Sigmoid colon (tissue), 7 donors: ENCODE results near the gene CXorf58. TPM values are rescaled to one million over a fixed set of nuclear protein-coding genes. Genes with fewer than 3 reads are reported as not detected.

Experiments
- DNase-seq: peaks from one replicate; pipeline ENCODE4 v3.0.0-alpha.2; 2019
- H3K27ac ChIP-seq, 4 donors: fragments of 200-600 bp; sonication (generic); one replicate each; pipeline ENCODE4 v1.5.1; 2016 to 2019; ENCODE audit warnings: mild to moderate bottlenecking in 1 of 4
- H3K27me3 ChIP-seq, 3 donors: fragments of 200-600 bp; sonication (generic); one replicate each; pipeline ENCODE4 v1.5.1; 2019; ENCODE audit warnings: mild to moderate bottlenecking in 1 of 3
- H3K36me3 ChIP-seq, 4 donors: fragments of 200-600 bp; sonication (generic); one replicate each; pipeline ENCODE4 v1.5.1; 2016 to 2019
- H3K4me1 ChIP-seq, 4 donors: fragments of 200-600 bp; sonication (generic); one replicate each; pipeline ENCODE4 v1.5.1; 2017 to 2019
- H3K4me3 ChIP-seq, 4 donors: fragments of 200-600 bp; sonication (generic); one replicate each; pipeline ENCODE4 v1.5.1; 2017 to 2019; ENCODE audit warnings: mild to moderate bottlenecking in 2 of 4, moderate library complexity in 1 of 4
- H3K9me3 ChIP-seq, 4 donors: fragments of 200-600 bp in 3 of 4; sonication (generic) in 3 of 4; one replicate each; pipeline versions ENCODE4 v1.5.1 to v1.6.1; 2013 to 2019
- EP300 ChIP-seq, 4 donors: sonication (generic); formaldehyde crosslinking; IDR thresholded peaks; one replicate each; pipeline ENCODE4 v1.6.1; 2017; ENCODE audit warnings: antibody characterized with exemption in 4 of 4
- POLR2A ChIP-seq, 2 donors: fragments of 450-650 bp; IDR thresholded peaks; one replicate each; pipeline ENCODE4 v1.6.1; 2016; ENCODE audit warnings: antibody characterized with exemption in 2 of 2, mild to moderate bottlenecking in 2 of 2, moderate library complexity in 2 of 2
- POLR2AphosphoS5 ChIP-seq, 4 donors: sonication (generic); formaldehyde crosslinking; IDR thresholded peaks; one replicate each; pipeline ENCODE4 v1.6.1; 2017; ENCODE audit warnings: antibody characterized with exemption in 4 of 4
- WGBS, 2 donors: extraction: QIAGEN DNeasy Blood & Tissue Kit; methylation state at CpG; one replicate each; pipeline ENCODE4 v1.1.7; 2013; 5-methylcytosine and 5-hydroxymethylcytosine counted together
- intact Hi-C: fragments of 100-400 bp; cut with DNase I; formaldehyde crosslinking; loops from one replicate; pipeline ENCODE4 v1.15.1; 2023
- polyA plus RNA-seq, 3 donors: library from polyadenylated mRNA; stranded (reverse); fragments of 200-250 nt; gene quantifications; one replicate each; pipeline ENCODE4 v1.2.3, GENCODE V29; 2013
- total RNA-seq, 4 donors: library from RNA; depleted of rRNA; stranded (reverse); fragments of >200 nt; gene quantifications; one replicate each; pipeline ENCODE4 v1.1.0, GENCODE V29; 2016
- TF ChIP-seq, protein P1 (sequence below), 4 experiments: fragments of 450-650 bp in 3 of 4; fragments of 200-600 bp in 1 of 4; IDR thresholded peaks; one replicate each; pipeline ENCODE4 v1.5.1; 2016 to 2019; ENCODE audit warnings: antibody characterized with exemption in 4 of 4, mild to moderate bottlenecking in 3 of 4, moderate library complexity in 2 of 4
- donor health status: healthy with polysubstance abuse.
- donor health status: Bipolar disorder and iron deficiency.
- donor health status: healthy.

Gene CXorf58
- total and polyA plus RNA-seq, 7 donors: 0.03 TPM; not detected in 6

DNA sequence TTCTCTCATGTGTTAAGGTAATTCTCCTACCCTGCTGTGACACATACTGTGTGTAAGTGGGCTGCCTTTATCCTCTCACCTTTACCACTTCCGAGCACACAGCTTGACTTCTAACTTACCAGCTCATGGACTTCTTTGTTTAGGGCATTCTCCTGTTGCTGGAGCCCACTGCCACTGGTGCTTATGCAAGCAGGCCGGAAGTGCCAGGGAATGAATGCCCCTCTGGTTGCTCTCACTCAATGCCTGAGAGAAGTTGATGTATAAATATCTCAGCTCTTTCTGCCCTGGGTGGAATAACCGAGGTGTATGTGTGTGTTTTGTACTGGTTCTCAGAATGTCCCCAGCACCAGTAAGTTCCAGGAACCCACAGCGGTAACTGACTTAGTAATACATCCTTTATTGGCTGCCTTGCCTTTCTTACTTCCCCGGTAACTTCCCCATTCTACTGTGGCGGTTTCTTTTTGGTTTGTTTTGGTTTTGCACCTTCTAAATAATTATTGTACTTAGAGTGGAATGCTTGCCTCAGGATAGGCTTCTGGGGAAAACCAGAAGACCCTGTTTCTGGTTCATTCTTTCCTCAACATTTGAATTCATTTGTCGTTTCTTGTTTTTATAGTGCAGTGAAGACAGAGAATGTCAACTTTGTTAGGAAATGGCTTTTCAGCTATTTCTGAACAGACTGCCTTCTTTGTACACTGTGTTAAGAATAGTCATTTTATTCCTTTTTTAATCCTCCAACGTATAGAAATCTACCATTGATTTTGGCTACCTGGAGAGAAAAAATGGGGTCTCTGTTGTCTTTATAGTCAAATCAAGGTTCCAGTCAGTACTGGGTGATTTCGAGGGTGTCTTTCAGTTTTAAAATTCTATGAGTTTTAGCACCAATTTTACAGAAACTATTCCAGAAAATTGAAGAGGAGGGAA is 45.4 kb downstream of the CXorf58 start:
- H3K9me3 ChIP-seq: no peaks in the 10 kb centered on the region
- TF ChIP-seq POLR2A (IDR thresholded peaks at IDR 0.05) (no peak), POLR2AphosphoS5 (IDR thresholded peaks at IDR 0.05) (no peak), EP300 (IDR thresholded peaks at IDR 0.05) (no peak)
- TF ChIP-seq, protein P1, sequence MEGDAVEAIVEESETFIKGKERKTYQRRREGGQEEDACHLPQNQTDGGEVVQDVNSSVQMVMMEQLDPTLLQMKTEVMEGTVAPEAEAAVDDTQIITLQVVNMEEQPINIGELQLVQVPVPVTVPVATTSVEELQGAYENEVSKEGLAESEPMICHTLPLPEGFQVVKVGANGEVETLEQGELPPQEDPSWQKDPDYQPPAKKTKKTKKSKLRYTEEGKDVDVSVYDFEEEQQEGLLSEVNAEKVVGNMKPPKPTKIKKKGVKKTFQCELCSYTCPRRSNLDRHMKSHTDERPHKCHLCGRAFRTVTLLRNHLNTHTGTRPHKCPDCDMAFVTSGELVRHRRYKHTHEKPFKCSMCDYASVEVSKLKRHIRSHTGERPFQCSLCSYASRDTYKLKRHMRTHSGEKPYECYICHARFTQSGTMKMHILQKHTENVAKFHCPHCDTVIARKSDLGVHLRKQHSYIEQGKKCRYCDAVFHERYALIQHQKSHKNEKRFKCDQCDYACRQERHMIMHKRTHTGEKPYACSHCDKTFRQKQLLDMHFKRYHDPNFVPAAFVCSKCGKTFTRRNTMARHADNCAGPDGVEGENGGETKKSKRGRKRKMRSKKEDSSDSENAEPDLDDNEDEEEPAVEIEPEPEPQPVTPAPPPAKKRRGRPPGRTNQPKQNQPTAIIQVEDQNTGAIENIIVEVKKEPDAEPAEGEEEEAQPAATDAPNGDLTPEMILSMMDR (IDR thresholded peaks at IDR 0.05): no peak
- WGBS, 2 donors: 21 to 25% methylated on average over 9 of the region's 9 CpGs
- H3K4me1 ChIP-seq: no peaks in the 10 kb centered on the region
- H3K4me3 ChIP-seq: no peak overlapping the region
- DNase-seq: no peak
- intact Hi-C loops: loop anchor here (10.0 kb wide), 1 partner anchor 62 kb away; no protein-coding TSS in a partner anchor
- no peak overlapping the region for H3K27ac ChIP-seq
- no peaks in the 10 kb centered on the region for H3K27me3 ChIP-seq
- no peaks in the 10 kb centered on the region for H3K36me3 ChIP-seq

DNA sequence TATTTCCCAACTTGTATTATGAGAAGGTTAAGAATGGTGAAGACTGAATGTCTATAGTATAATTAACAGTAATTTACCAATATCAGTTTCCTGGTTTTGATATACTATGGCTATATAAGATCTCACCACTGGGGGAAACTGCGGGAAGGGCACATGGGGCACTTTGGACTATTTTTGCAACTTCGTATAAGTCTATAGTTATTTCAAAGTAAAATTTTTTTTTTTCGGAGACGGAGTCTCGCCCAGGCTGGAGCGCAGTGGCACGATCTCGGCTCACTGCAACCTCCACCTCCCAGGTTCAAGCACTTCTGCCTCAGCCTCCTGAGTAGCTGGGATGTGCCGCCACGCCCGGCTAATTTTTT is 46.1 kb downstream of the CXorf58 start:
- TF ChIP-seq, protein P1 (IDR thresholded peaks at IDR 0.05): no peak
- no peak for TF ChIP-seq EP300 (IDR thresholded peaks at IDR 0.05)
- TF ChIP-seq POLR2A (IDR thresholded peaks at IDR 0.05): no peak
- no peak for TF ChIP-seq POLR2AphosphoS5 (IDR thresholded peaks at IDR 0.05)
- no peaks in the 10 kb centered on the region for H3K27me3 ChIP-seq
- DNase-seq: no peak
- intact Hi-C loops: loop anchor here (10.0 kb wide), 1 partner anchor 61 kb away; no protein-coding TSS in a partner anchor
- no peak overlapping the region for H3K4me3 ChIP-seq
- H3K9me3 ChIP-seq: no peaks in the 10 kb centered on the region
- H3K36me3 ChIP-seq: no peaks in the 10 kb centered on the region
- H3K4me1 ChIP-seq: no peaks in the 10 kb centered on the region
- no peak overlapping the region for H3K27ac ChIP-seq
- 29 to 71% methylated on average over 11 of the region's 11 CpGs for WGBS, 2 donors

DNA sequence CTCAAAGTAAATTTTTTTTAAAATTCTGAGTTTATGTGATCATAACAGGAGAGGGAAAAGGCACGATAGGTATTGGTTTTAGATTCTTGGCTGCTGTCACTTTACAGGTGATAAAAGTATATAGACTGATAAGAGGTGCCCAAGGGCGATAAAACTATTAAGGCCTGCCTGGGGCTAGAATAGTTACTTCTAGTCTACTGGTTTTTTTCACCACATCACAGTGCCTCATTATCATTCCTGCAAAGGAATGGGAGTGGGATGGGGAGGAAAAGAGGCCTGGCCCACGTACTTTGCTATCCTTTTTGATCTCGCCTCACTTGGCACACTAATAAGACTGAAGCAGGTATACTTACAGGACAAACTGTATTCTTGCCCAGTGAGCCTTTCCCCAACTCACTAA is 46.6 kb downstream of the CXorf58 start:
- Histone ChIP-seq H3K4me1 (no peaks in the 10 kb centered on the region), H3K4me3 (no peak overlapping the region), H3K27ac (no peak overlapping the region), H3K36me3 (no peaks in the 10 kb centered on the region), H3K27me3 (no peaks in the 10 kb centered on the region), H3K9me3 (no peaks in the 10 kb centered on the region)
- intact Hi-C loops: loop anchor here (10.0 kb wide), 1 partner anchor 60 kb away; no protein-coding TSS in a partner anchor
- TF ChIP-seq POLR2AphosphoS5 (IDR thresholded peaks at IDR 0.05): no peak
- no peak for TF ChIP-seq POLR2A (IDR thresholded peaks at IDR 0.05)
- no peak for TF ChIP-seq EP300 (IDR thresholded peaks at IDR 0.05)
- TF ChIP-seq, protein P1 (IDR thresholded peaks at IDR 0.05): no peak
- WGBS, 2 donors: 26 to 67% methylated on average over 4 of the region's 4 CpGs
- DNase-seq: no peak

DNA sequence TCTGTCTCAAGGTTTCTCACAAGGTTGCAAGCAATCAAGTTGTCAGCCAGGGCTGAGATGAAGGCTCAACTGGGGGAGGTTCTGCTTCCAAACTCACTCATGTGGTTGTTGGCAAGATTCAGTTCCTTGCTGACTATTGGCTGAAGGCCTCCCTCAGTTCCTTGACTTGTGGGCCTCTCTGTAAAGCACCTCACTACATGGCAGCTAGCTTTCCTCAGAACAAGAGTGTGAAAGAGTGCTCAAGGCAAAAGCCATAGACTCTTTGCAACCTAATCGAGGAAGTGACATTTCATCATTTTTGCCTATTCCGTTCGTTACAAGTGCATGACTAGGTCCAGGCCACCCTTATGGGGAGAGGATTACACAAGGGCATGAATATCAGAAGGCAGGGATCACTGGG is 52.0 kb downstream of the CXorf58 start:
- no peak for DNase-seq
- no peak overlapping the region for H3K4me3 ChIP-seq
- WGBS, 2 donors: 79 to 83% methylated on average over 3 of the region's 3 CpGs
- no peaks in the 10 kb centered on the region for H3K4me1 ChIP-seq
- TF ChIP-seq EP300 (IDR thresholded peaks at IDR 0.05) (no peak), POLR2AphosphoS5 (IDR thresholded peaks at IDR 0.05) (no peak), POLR2A (IDR thresholded peaks at IDR 0.05) (no peak)
- TF ChIP-seq, protein P1 (IDR thresholded peaks at IDR 0.05): no peak
- intact Hi-C loops: loop anchor here (10.0 kb wide), 1 partner anchor 55 kb away; no protein-coding TSS in a partner anchor
- no peaks in the 10 kb centered on the region for H3K36me3 ChIP-seq
- H3K27me3 ChIP-seq: no peaks in the 10 kb centered on the region
- no peaks in the 10 kb centered on the region for H3K9me3 ChIP-seq
- no peak overlapping the region for H3K27ac ChIP-seq
